ENCODE measurements around the gene ANKRD24. TPM values are rescaled to one million over a fixed set of nuclear protein-coding genes. Genes with fewer than 3 reads are reported as not detected.

Gene ANKRD24
- total RNA-seq, 1 experiment from 2014 or later = 2.4 TPM

GRCh38 chr19:4185413-4186086 is 3.1 kb downstream of the ANKRD24 start:
- no peaks in the 10 kb centered on the region for H3K36me3 Mint-ChIP-seq (ENCODE audit: insufficient read depth in 1 of 3, low read depth in 3 of 3)
- no peak overlapping the region for H4K5ac ChIP-seq (ENCODE audit: insufficient read length, low read depth, low read length)
- no CpG with 5 or more reads among the region's 9 CpGs for WGBS (ENCODE audit: extremely low coverage, insufficient read length, low lambda C conversion rate)

More at GRCh38 chr19:4185413-4186086, 3.1 kb downstream of the ANKRD24 start:
- no peak overlapping the region for H4K8ac ChIP-seq (replicated peaks; ENCODE audit: insufficient read length, low read depth, low read length)
- H3K79me1 ChIP-seq (ENCODE audit: insufficient read depth, low read depth, low read length, poor library complexity, severe bottlenecking) = no peaks in the 10 kb centered on the region
- H2AFZ ChIP-seq (ENCODE audit: low read length) = no peak overlapping the region
- no peak overlapping the region for H2BK120ac ChIP-seq (ENCODE audit: low read depth, low read length, poor library complexity, severe bottlenecking)
- no peak overlapping the region for H4K91ac ChIP-seq (ENCODE audit: insufficient read length, low read depth, low read length)
- H3K9me3 Mint-ChIP-seq = no peaks in the 10 kb centered on the region; a peak in 1 of 5 replicates
- no peak overlapping the region for H3K9ac ChIP-seq (ENCODE audit: extremely low read depth, insufficient read length, low read length)
- no peak overlapping the region for H2BK15ac ChIP-seq (ENCODE audit: low read depth, low read length)
- H3K23ac ChIP-seq (ENCODE audit: insufficient read length, low read depth, low read length) = no peak overlapping the region
- H3K4me3 Mint-ChIP-seq = no peak overlapping the region; a peak in 1 of 5 replicates
- H3K14ac ChIP-seq (ENCODE audit: insufficient read depth, low read length) = no peak overlapping the region
- no peak for DNase-seq
- H3K18ac ChIP-seq (ENCODE audit: insufficient read length, low read depth, low read length) = no peak overlapping the region
- H3T11ph ChIP-seq (ENCODE audit: low read length) = no peak overlapping the region
- peaks cover 6% of the 10 kb centered on the region for H3K23me2 ChIP-seq (ENCODE audit: insufficient read length, low read depth, low read length, poor library complexity, severe bottlenecking)
- no peak overlapping the region for H3K27ac ChIP-seq (ENCODE audit: insufficient read length, low read depth, low read length)
- no peak overlapping the region for H2AK5ac ChIP-seq (ENCODE audit: insufficient read length, low read length)
- no peaks in the 10 kb centered on the region for H4K20me1 ChIP-seq (ENCODE audit: control insufficient read depth, insufficient read depth, insufficient read length)
- H3K27ac Mint-ChIP-seq = no peak overlapping the region
- H3K79me2 ChIP-seq (ENCODE audit: insufficient read depth, low read length) = no peaks in the 10 kb centered on the region
- H3K56ac ChIP-seq (ENCODE audit: insufficient read length, low read depth, low read length) = no peak overlapping the region
- H3K27me3 ChIP-seq (ENCODE audit: insufficient read depth, low read length) = no peaks in the 10 kb centered on the region
- H3K27me3 Mint-ChIP-seq (ENCODE audit: low read depth) = peaks cover 8% of the 10 kb centered on the region
- no peak overlapping the region for H2BK5ac ChIP-seq (ENCODE audit: insufficient read length, low read length)
- H2BK20ac ChIP-seq (ENCODE audit: low read depth, low read length, poor library complexity, severe bottlenecking) = no peak overlapping the region
- no peak for TF ChIP-seq CTCF (conservative IDR thresholded peaks at IDR 0.05)
- no peak overlapping the region for H3K4ac ChIP-seq (ENCODE audit: low read depth, low read length)
- no peak overlapping the region for H3K4me2 ChIP-seq (ENCODE audit: insufficient read depth, insufficient read length, low read length)
- H3K4me1 Mint-ChIP-seq = peaks cover 9 to 27% of the 10 kb centered on the region in 2 experiments
- H2BK12ac ChIP-seq (ENCODE audit: insufficient read length, low read depth, low read length) = no peak overlapping the region
- no peaks in the 10 kb centered on the region for H3K4me1 ChIP-seq (ENCODE audit: insufficient read depth, low read length)
- no peaks in the 10 kb centered on the region for H3K9me3 ChIP-seq (ENCODE audit: control insufficient read depth, low read depth, low read length)

Data from H9 (cell line).